Keratinocyte (primary cell): ENCODE results near the gene TMEM30B. TPM values are rescaled to one million over a fixed set of nuclear protein-coding genes. Genes with fewer than 3 reads are reported as not detected.

Experiments
- DNase-seq: peaks from one replicate; pipeline ENCODE4 v3.0.0-alpha.2; 2011; ENCODE audit warnings: low read depth, missing footprints, low spot score
- FAIRE-seq: peaks from 2 replicates; lab custom pipeline; 2011; peaks lifted over from hg19 to GRCh38; lab: Jason Lieb, UNC
- H2AFZ ChIP-seq: 2 replicates; pipeline ENCODE4 v1.6.0; 2012; ENCODE audit warnings: low read length, control low read depth, inconsistent platforms; ENCODE audit not compliant: control insufficient read depth
- H3K27ac ChIP-seq: 2 replicates; pipeline ENCODE4 v1.5.1; 2011; ENCODE audit warnings: low read length; ENCODE audit not compliant: control insufficient read depth, insufficient read depth
- H3K27me3 ChIP-seq: 3 replicates; pipeline ENCODE4 v1.6.0; 2011; ENCODE audit warnings: low read length; ENCODE audit not compliant: control insufficient read depth, insufficient read depth; ENCODE audit errors: extremely low read depth
- H3K36me3 ChIP-seq, 2 experiments: 2 replicates in 1 of 2; 3 replicates in 1 of 2; pipeline ENCODE4 v1.5.1; 2011; ENCODE audit warnings: low read length in 2 of 2, mild to moderate bottlenecking in 1 of 2; ENCODE audit not compliant: control insufficient read depth in 2 of 2, insufficient read depth in 2 of 2; ENCODE audit errors: extremely low read depth in 1 of 2
- H3K4me1 ChIP-seq: 3 replicates; pipeline ENCODE4 v1.5.1; 2011; ENCODE audit warnings: low read length; ENCODE audit not compliant: control insufficient read depth, insufficient read depth; ENCODE audit errors: extremely low read depth
- H3K4me2 ChIP-seq: 3 replicates; pipeline ENCODE4 v1.6.0; 2011; ENCODE audit warnings: low read depth, low read length; ENCODE audit not compliant: control insufficient read depth, insufficient read depth; ENCODE audit errors: extremely low read depth
- H3K4me3 ChIP-seq, 3 experiments: fragments of 200-600 bp in 1 of 3; sonication (generic) in 1 of 3; 2 replicates in 2 of 3; 3 replicates in 1 of 3; pipeline ENCODE4 v1.5.1; 2011 to 2016; ENCODE audit warnings: low read length in 3 of 3, mild to moderate bottlenecking in 3 of 3, control low read depth in 2 of 3, inconsistent platforms in 1 of 3, low read depth in 1 of 3, mixed read lengths in 1 of 3, mixed run types in 1 of 3, moderate library complexity in 1 of 3; ENCODE audit not compliant: control insufficient read depth in 2 of 3, insufficient read depth in 2 of 3; ENCODE audit errors: extremely low read depth in 1 of 3
- H3K79me2 ChIP-seq: 2 replicates; pipeline ENCODE4 v1.6.0; 2012; ENCODE audit warnings: low read length; ENCODE audit not compliant: control insufficient read depth, insufficient read depth
- H3K9ac ChIP-seq: 3 replicates; pipeline ENCODE4 v1.6.0; 2011; ENCODE audit warnings: low read length; ENCODE audit not compliant: control insufficient read depth, insufficient read depth; ENCODE audit errors: extremely low read depth
- H3K9me1 ChIP-seq: 3 replicates; pipeline ENCODE4 v1.6.0; 2011; ENCODE audit warnings: low read length; ENCODE audit not compliant: control insufficient read depth, insufficient read depth; ENCODE audit errors: extremely low read depth
- H3K9me3 ChIP-seq: 2 replicates; pipeline ENCODE4 v1.5.1; 2012; ENCODE audit warnings: low read depth, low read length; ENCODE audit not compliant: control insufficient read depth
- H4K20me1 ChIP-seq: 3 replicates; pipeline ENCODE4 v1.6.0; 2011; ENCODE audit warnings: low read length; ENCODE audit not compliant: control insufficient read depth, insufficient read depth; ENCODE audit errors: extremely low read depth
- EZH2 ChIP-seq: IDR thresholded peaks from one replicate; pipeline ENCODE4 v1.6.1; 2012; ENCODE audit warnings: inconsistent platforms, mild to moderate bottlenecking, low read length, moderate library complexity
- dilution Hi-C: fragments of 300-500 bp; cut with MboI; formaldehyde crosslinking; loops from one replicate; pipeline ENCODE4 v1.7.0; 2020; ENCODE audit warnings: low sequenced_read_pairs; ENCODE audit not compliant: extremely low pct_ligation_motif_present
- polyA plus RNA-seq, 5 experiments: library from polyadenylated mRNA; depleted of rRNA in 3 of 5; stranded (reverse) in 3 of 5; stranded (forward) in 1 of 5; unstranded in 1 of 5; fragments of >200 nt; gene quantifications; 1 replicate in 1 of 5; 2 replicates in 3 of 5; 3 replicates in 1 of 5; pipeline versions ENCODE4 v1.2.1 to v1.2.3, GENCODE V29; 2011 to 2012; ENCODE audit warnings: missing spikeins in 2 of 5, low read depth in 1 of 5, low replicate concordance in 1 of 5
- TF ChIP-seq, protein P1 (sequence below), 3 experiments: IDR thresholded peaks in 1 of 3; conservative IDR thresholded peaks in 1 of 3; optimal IDR thresholded peaks in 1 of 3; 2 replicates in 2 of 3; 3 replicates in 1 of 3; pipeline versions ENCODE3 to v1.5.1; 2011; ENCODE audit warnings: low read length in 3 of 3, mild to moderate bottlenecking in 3 of 3, moderate library complexity in 2 of 3, control low read depth in 1 of 3, inconsistent platforms in 1 of 3; ENCODE audit not compliant: insufficient read depth in 2 of 3; ENCODE audit errors: extremely low read depth in 1 of 3

The TMEM30B gene
- polyA plus RNA-seq, 1 donor (not counting 4 experiments of a cell fraction or from before 2014, with no cell fraction given), result 8.1 TPM

DNA sequence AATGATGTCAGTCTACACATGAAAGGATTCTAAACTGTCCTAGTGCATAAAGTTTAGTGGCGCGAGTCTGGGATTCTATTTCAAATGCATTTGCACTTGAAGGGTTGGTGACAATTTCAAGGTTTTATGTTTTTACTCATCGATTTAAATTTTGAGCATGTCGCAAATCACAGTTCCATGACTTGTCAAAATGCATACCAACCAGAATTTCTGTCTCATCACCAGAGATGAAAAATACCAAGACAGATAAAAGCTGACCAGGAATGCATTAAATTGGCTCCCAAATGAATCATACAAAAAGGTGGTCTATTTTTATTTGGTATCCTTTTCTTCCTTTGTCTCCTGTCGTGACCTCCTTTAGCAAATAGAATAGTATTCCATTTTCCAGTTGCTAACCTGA lies 25.2 kb downstream of the TMEM30B start:
- no peak overlapping the region for H3K4me2 ChIP-seq
- H3K27ac ChIP-seq, result no peak overlapping the region
- H2AFZ ChIP-seq, result no peak overlapping the region
- no peaks in the 10 kb centered on the region for H3K79me2 ChIP-seq
- H3K4me3 ChIP-seq, result no peak overlapping the region
- H3K4me1 ChIP-seq, result peaks cover 5% of the 10 kb centered on the region
- H3K36me3 ChIP-seq, result no peaks in the 10 kb centered on the region
- FAIRE-seq, result no peak
- no peak for DNase-seq
- H3K9ac ChIP-seq, result no peak overlapping the region
- peaks cover 6% of the 10 kb centered on the region for H3K27me3 ChIP-seq
- H3K9me3 ChIP-seq, result no peaks in the 10 kb centered on the region
- no peaks in the 10 kb centered on the region for H4K20me1 ChIP-seq
- H3K9me1 ChIP-seq, result no peaks in the 10 kb centered on the region
- dilution Hi-C loops, result no loop called here
- TF ChIP-seq, protein P1, sequence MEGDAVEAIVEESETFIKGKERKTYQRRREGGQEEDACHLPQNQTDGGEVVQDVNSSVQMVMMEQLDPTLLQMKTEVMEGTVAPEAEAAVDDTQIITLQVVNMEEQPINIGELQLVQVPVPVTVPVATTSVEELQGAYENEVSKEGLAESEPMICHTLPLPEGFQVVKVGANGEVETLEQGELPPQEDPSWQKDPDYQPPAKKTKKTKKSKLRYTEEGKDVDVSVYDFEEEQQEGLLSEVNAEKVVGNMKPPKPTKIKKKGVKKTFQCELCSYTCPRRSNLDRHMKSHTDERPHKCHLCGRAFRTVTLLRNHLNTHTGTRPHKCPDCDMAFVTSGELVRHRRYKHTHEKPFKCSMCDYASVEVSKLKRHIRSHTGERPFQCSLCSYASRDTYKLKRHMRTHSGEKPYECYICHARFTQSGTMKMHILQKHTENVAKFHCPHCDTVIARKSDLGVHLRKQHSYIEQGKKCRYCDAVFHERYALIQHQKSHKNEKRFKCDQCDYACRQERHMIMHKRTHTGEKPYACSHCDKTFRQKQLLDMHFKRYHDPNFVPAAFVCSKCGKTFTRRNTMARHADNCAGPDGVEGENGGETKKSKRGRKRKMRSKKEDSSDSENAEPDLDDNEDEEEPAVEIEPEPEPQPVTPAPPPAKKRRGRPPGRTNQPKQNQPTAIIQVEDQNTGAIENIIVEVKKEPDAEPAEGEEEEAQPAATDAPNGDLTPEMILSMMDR (optimal IDR thresholded peaks at IDR 0.05 in 1 of 3, IDR thresholded peaks at IDR 0.05 in 1 of 3, conservative IDR thresholded peaks at IDR 0.05 in 1 of 3; ENCODE audit: extremely low read depth in 1 of 3, insufficient read depth in 2 of 3, low read length in 3 of 3), result no peak
- TF ChIP-seq EZH2, result no peak

DNA sequence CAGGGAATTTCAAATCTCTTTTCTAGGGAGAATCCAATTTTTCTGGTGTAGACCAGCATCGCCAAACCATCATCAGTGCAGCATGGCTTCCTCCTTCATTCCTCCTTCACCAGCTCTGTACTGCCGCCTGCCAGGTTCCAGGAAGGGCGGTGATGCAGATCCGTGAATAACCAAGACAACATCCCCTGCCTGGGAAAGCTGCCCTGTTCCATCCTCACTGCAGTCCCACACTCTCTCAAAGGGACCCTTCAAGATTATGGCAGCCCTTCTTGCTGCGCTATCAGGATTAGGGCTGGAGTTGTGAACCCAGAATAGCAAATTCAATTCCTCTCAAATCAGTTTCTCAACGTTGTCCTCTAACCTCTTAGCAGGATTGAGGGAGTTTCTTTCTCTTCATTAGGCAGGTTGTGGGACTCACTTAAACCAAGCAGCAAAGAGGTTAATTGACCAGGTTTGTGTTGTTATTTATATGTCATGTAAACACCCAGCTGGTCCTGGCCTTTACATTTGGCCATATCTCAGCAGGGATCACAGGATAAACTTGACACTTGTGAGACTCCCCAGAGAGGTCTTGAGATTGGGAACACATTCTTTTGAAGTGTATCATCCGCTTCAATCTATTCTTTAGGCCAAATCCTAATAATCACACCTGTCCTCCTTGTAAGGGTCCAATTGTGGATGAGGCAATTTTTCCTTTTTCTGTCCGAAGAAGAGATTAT lies 26.2 kb downstream of the TMEM30B start:
- no peak for FAIRE-seq
- H2AFZ ChIP-seq, result no peak overlapping the region
- H3K9me1 ChIP-seq, result no peaks in the 10 kb centered on the region
- peaks cover 5% of the 10 kb centered on the region for H3K4me1 ChIP-seq
- no peak overlapping the region for H3K4me3 ChIP-seq
- no peaks in the 10 kb centered on the region for H3K79me2 ChIP-seq
- H3K27me3 ChIP-seq, result peaks cover 6% of the 10 kb centered on the region
- no peak for TF ChIP-seq EZH2
- TF ChIP-seq, protein P1 (optimal IDR thresholded peaks at IDR 0.05 in 1 of 3, IDR thresholded peaks at IDR 0.05 in 1 of 3, conservative IDR thresholded peaks at IDR 0.05 in 1 of 3; ENCODE audit: extremely low read depth in 1 of 3, insufficient read depth in 2 of 3, low read length in 3 of 3), result no peak
- no peaks in the 10 kb centered on the region for H3K9me3 ChIP-seq
- no peak overlapping the region for H3K4me2 ChIP-seq
- H3K9ac ChIP-seq, result no peak overlapping the region
- H3K27ac ChIP-seq, result no peak overlapping the region
- dilution Hi-C loops, result no loop called here
- no peaks in the 10 kb centered on the region for H4K20me1 ChIP-seq
- H3K36me3 ChIP-seq, result no peaks in the 10 kb centered on the region
- no peak for DNase-seq
